Panc1 (cell line): ENCODE data around the gene CHRM1. TPM values are rescaled to one million over a fixed set of nuclear protein-coding genes. Genes with fewer than 3 reads are reported as not detected.
A peak's percentile ranks its signal among the peaks of the same experiment; 100 is the strongest.

Source experiments
- ATAC-seq: fragments of 200-7000 bp; cut with Tn5 transposase; 2 replicates; pipeline ENCODE4 v1.9.1; 2020; ENCODE audit warnings: mild to moderate bottlenecking, moderate library complexity
- BruUV-seq: library from RNA; stranded (reverse); fragments of 400-500 nt; replicated peaks from 2 replicates; lab custom pipeline; 2021; lab: Mats Ljungman, UMichigan
- CTCF ChIA-PET: fragments of 300-600 bp; sonication (Branson Sonifier 250); formaldehyde crosslinking; loops from one replicate; lab custom pipeline; 2022; ENCODE audit warnings: antibody characterized with exemption; lab: Charles Lee
- POLR2A ChIA-PET: fragments of 300-600 bp; sonication (Branson Sonifier 250); formaldehyde crosslinking; loops from one replicate; lab custom pipeline; 2022; ENCODE audit warnings: antibody characterized with exemption; lab: Charles Lee
- DNase-seq: peaks from one replicate; pipeline ENCODE4 v3.0.0-alpha.2; 2010; ENCODE audit warnings: low read depth, low spot score
- H3K27ac ChIP-seq: 2 replicates; pipeline ENCODE4 v1.5.1; 2011; ENCODE audit warnings: mild to moderate bottlenecking, low read length, inconsistent platforms
- H3K27me3 ChIP-seq: fragments of 200-500 bp; sonication (Bioruptor generic); 2 replicates; pipeline ENCODE4 v1.6.0; 2014; ENCODE audit warnings: low read length, inconsistent platforms; ENCODE audit not compliant: control insufficient read depth, insufficient read depth
- H3K36me3 ChIP-seq: fragments of 200-500 bp; sonication (Bioruptor generic); 2 replicates; pipeline ENCODE4 v1.5.1; 2014; ENCODE audit warnings: inconsistent platforms, mild to moderate bottlenecking, low read length, moderate library complexity; ENCODE audit not compliant: control insufficient read depth, insufficient read depth
- H3K4me1 ChIP-seq: 2 replicates; pipeline ENCODE4 v1.5.1; 2011; ENCODE audit warnings: inconsistent platforms, mild to moderate bottlenecking, low read length, moderate library complexity; ENCODE audit not compliant: control insufficient read depth, insufficient read depth
- H3K4me3 ChIP-seq, 2 experiments: 2 replicates each; pipeline ENCODE4 v1.5.1; 2011 to 2012; ENCODE audit warnings: low read depth in 2 of 2, low read length in 2 of 2, mild to moderate bottlenecking in 2 of 2, inconsistent platforms in 1 of 2, moderate library complexity in 1 of 2
- H3K9me3 ChIP-seq: fragments of 200-500 bp; sonication (Bioruptor generic); 2 replicates; pipeline ENCODE4 v1.5.1; 2014; ENCODE audit warnings: low read depth, mild to moderate bottlenecking, inconsistent platforms, low read length, moderate library complexity; ENCODE audit not compliant: control insufficient read depth, insufficient read depth
- CTCF ChIP-seq: fragments of 450-650 bp; IDR thresholded peaks from 2 replicates; pipeline ENCODE4 v1.5.1; 2017; ENCODE audit warnings: mild to moderate bottlenecking
- POLR2AphosphoS5 ChIP-seq: IDR thresholded peaks from 2 replicates; pipeline ENCODE4 v1.6.1; 2012; ENCODE audit warnings: mild to moderate bottlenecking, low read depth, low read length, moderate library complexity
- REST ChIP-seq, 2 experiments: IDR thresholded peaks; 2 replicates each; pipeline ENCODE4 v1.6.1; 2011 to 2012; ENCODE audit warnings: low read depth in 2 of 2, control low read depth in 1 of 2, low read length in 1 of 2, mild to moderate bottlenecking in 1 of 2, moderate library complexity in 1 of 2; ENCODE audit not compliant: insufficient read depth in 1 of 2
- SIN3A ChIP-seq: IDR thresholded peaks from 2 replicates; pipeline ENCODE4 v1.6.1; 2012; ENCODE audit warnings: low read depth, mild to moderate bottlenecking, low read length, moderate library complexity, borderline replicate concordance; ENCODE audit not compliant: insufficient read depth
- TCF7L2 ChIP-seq: IDR thresholded peaks from 2 replicates; pipeline ENCODE4 v1.6.1; 2011; ENCODE audit warnings: mild to moderate bottlenecking, low read depth, low read length, inconsistent platforms
- in situ Hi-C: cut with HindIII; loops from 2 replicates; pipeline ENCODE4 v1.10.0; 2016; ENCODE audit warnings: low sequenced_read_pairs, low pct_unique_long_range_greater_than_20kb
- intact Hi-C: fragments of 100-400 bp; cut with micrococcal nuclease; formaldehyde crosslinking; loops from one replicate; pipeline ENCODE4 v1.10.0; 2022; ENCODE audit not compliant: unreplicated experiment
- total RNA-seq: library from RNA; stranded (reverse); gene quantifications from one replicate; pipeline ENCODE4 v1.2.1, GENCODE V29; 2021; ENCODE audit not compliant: unreplicated experiment

CHRM1 gene
- total RNA-seq, 1 experiment from 2014 or later = not detected

- intact Hi-C loops = no loop called here
- H3K4me3 ChIP-seq = peak overlapping the region; percentile 76 to 86
- H3K9me3 ChIP-seq = no peaks in the 10 kb centered on the region
- in situ Hi-C loops = no loop called here
- ChIA-PET POLR2A (interaction anchor here (0.6 kb wide), 1 partner anchor 18 kb away, joined by 7 read pairs; no protein-coding TSS in a partner anchor), CTCF (interaction anchor here (0.7 kb wide), 1 partner anchor 92 kb away, joined by 5 read pairs; no protein-coding TSS in a partner anchor)
- ATAC-seq (no peak), DNase-seq (no peak)
- no TSS peak for BruUV-seq
- TF ChIP-seq REST (IDR thresholded peaks at IDR 0.05; ENCODE audit: insufficient read depth in 1 of 2, low read depth in 2 of 2, low read length in 1 of 2) (no peak), POLR2AphosphoS5 (no peak), SIN3A (no peak), CTCF (no peak), TCF7L2 (no peak)
- peaks cover 47% of the 10 kb centered on the region for H3K4me1 ChIP-seq
- no peaks in the 10 kb centered on the region for H3K27me3 ChIP-seq
- H3K36me3 ChIP-seq = peaks cover 37% of the 10 kb centered on the region
- peak overlapping the region; percentile 99 for H3K27ac ChIP-seq
These were observed 37.5 kb downstream of the CHRM1 start for GRCh38 chr11:62883673-62884072.

- POLR2A ChIA-PET = interaction anchor here (2.0 kb wide), 1 partner anchor 42 kb away, joined by 8 read pairs; no protein-coding TSS in a partner anchor
- Histone ChIP-seq H3K9me3 (no peaks in the 10 kb centered on the region), H3K4me3 (peak overlapping the region; percentile 76 to 86), H3K36me3 (peaks cover 37% of the 10 kb centered on the region), H3K4me1 (peaks cover 40% of the 10 kb centered on the region), H3K27me3 (no peaks in the 10 kb centered on the region), H3K27ac (peak overlapping the region; percentile 99)
- no peak for TF ChIP-seq SIN3A
- TF ChIP-seq TCF7L2 = no peak
- no peak for TF ChIP-seq CTCF
- TF ChIP-seq POLR2AphosphoS5 = no peak
- no peak for TF ChIP-seq REST (IDR thresholded peaks at IDR 0.05; ENCODE audit: insufficient read depth in 1 of 2, low read depth in 2 of 2, low read length in 1 of 2)
- intact Hi-C loops (no loop called here), in situ Hi-C loops (no loop called here)
- no TSS peak for BruUV-seq
- ATAC-seq (no peak), DNase-seq (no peak)
- CTCF ChIA-PET = interaction anchor here (0.7 kb wide), 1 partner anchor 93 kb away, joined by 5 read pairs; no protein-coding TSS in a partner anchor
These were observed 38.2 kb downstream of the CHRM1 start for GRCh38 chr11:62882788-62883501.
